Tibial artery (tissue), 4 donors: ENCODE results near the gene VWC2L.

ENCODE experiments used
- DNase-seq, 2 donors: peaks; one replicate each; pipeline ENCODE4 v3.0.0-alpha.2; 2019
- H3K27ac ChIP-seq, 2 donors: fragments of 200-600 bp; sonication (generic) in 1 of 2; 1 replicate in 1 of 2; 2 replicates in 1 of 2; pipeline ENCODE4 v1.5.1; 2018 to 2019; ENCODE audit warnings: mild to moderate bottlenecking in 1 of 2
- H3K27me3 ChIP-seq, 2 donors: fragments of 200-600 bp; sonication (generic) in 1 of 2; one replicate each; pipeline versions ENCODE4 v1.5.1 to v1.6.0; 2016 to 2019
- H3K36me3 ChIP-seq, 3 donors: fragments of 200-600 bp; sonication (generic) in 2 of 3; one replicate each; pipeline ENCODE4 v1.5.1; 2016 to 2019; ENCODE audit warnings: mild to moderate bottlenecking in 2 of 3
- H3K4me1 ChIP-seq, 4 donors: fragments of 200-600 bp; sonication (generic) in 2 of 4; 1 replicate in 3 of 4; 2 replicates in 1 of 4; pipeline ENCODE4 v1.5.1; 2016 to 2019
- H3K4me3 ChIP-seq, 2 donors: fragments of 200-600 bp; sonication (generic) in 1 of 2; 1 replicate in 1 of 2; 2 replicates in 1 of 2; pipeline ENCODE4 v1.5.1; 2018 to 2019; ENCODE audit warnings: mild to moderate bottlenecking in 2 of 2
- H3K9me3 ChIP-seq, 3 donors: fragments of 200-600 bp; sonication (generic) in 1 of 3; one replicate each; pipeline ENCODE4 v1.5.1; 2016 to 2019
- CTCF ChIP-seq, 2 experiments: fragments of 200-600 bp in 1 of 2; fragments of 450-650 bp in 1 of 2; IDR thresholded peaks; one replicate each; pipeline ENCODE4 v1.5.1; 2017 to 2019; ENCODE audit warnings: antibody characterized with exemption in 2 of 2, mild to moderate bottlenecking in 1 of 2, moderate library complexity in 1 of 2
- intact Hi-C: fragments of 100-400 bp; cut with DNase I; formaldehyde crosslinking; loops from one replicate; pipeline ENCODE4 v1.15.0; 2023; ENCODE audit warnings: low total_unique reads

VWC2L gene

GRCh38 chr2:214436470-214436869 is 25.6 kb downstream of the VWC2L start:
- Histone ChIP-seq H3K4me1 (peaks cover 0 to 4% (median 0%) of the 10 kb centered on the region in 4 donors), H3K36me3 (no peaks in the 10 kb centered on the region), H3K27me3 (no peaks in the 10 kb centered on the region), H3K4me3 (no peak overlapping the region), H3K27ac (no peak overlapping the region), H3K9me3 (no peaks in the 10 kb centered on the region)
- no peak for TF ChIP-seq CTCF (IDR thresholded peaks at IDR 0.05)
- intact Hi-C loops = no loop called here
- no peak for DNase-seq

GRCh38 chr2:214450118-214450894 is 39.5 kb downstream of the VWC2L start:
- Histone ChIP-seq H3K4me1 (no peaks in the 10 kb centered on the region), H3K27me3 (no peaks in the 10 kb centered on the region), H3K27ac (no peak overlapping the region), H3K36me3 (no peaks in the 10 kb centered on the region), H3K9me3 (no peaks in the 10 kb centered on the region), H3K4me3 (no peak overlapping the region)
- DNase-seq = no peak
- no peak for TF ChIP-seq CTCF (IDR thresholded peaks at IDR 0.05)
- intact Hi-C loops = no loop called here

- Histone ChIP-seq H3K9me3 (no peaks in the 10 kb centered on the region), H3K27ac (no peak overlapping the region), H3K27me3 (no peaks in the 10 kb centered on the region), H3K4me3 (no peak overlapping the region), H3K36me3 (no peaks in the 10 kb centered on the region), H3K4me1 (no peaks in the 10 kb centered on the region)
- DNase-seq = no peak
- TF ChIP-seq CTCF (IDR thresholded peaks at IDR 0.05) = no peak
- intact Hi-C loops = no loop called here
Measured at GRCh38 chr2:214451516-214452275, 40.8 kb downstream of the VWC2L start.

- intact Hi-C loops = no loop called here
- Histone ChIP-seq H3K27ac (peak overlapping the region; percentile 67 to 68), H3K36me3 (no peaks in the 10 kb centered on the region), H3K9me3 (no peaks in the 10 kb centered on the region), H3K27me3 (no peaks in the 10 kb centered on the region), H3K4me1 (peaks cover 0 to 15% (median 9%) of the 10 kb centered on the region in 4 donors), H3K4me3 (no peak overlapping the region)
- TF ChIP-seq CTCF (IDR thresholded peaks at IDR 0.05) = no peak
- DNase-seq = peak; percentile 49 to 77
Measured at GRCh38 chr2:214465363-214466146, 54.7 kb downstream of the VWC2L start.

GRCh38 chr2:214469728-214470127 is 58.9 kb downstream of the VWC2L start:
- peaks cover 0 to 13% (median 9%) of the 10 kb centered on the region in 4 donors for H3K4me1 ChIP-seq
- TF ChIP-seq CTCF (IDR thresholded peaks at IDR 0.05) = no peak
- DNase-seq = no peak
- intact Hi-C loops = no loop called here
- H3K36me3 ChIP-seq = no peaks in the 10 kb centered on the region
- H3K27ac ChIP-seq = no peak overlapping the region
- H3K27me3 ChIP-seq = no peaks in the 10 kb centered on the region
- no peak overlapping the region for H3K4me3 ChIP-seq
- H3K9me3 ChIP-seq = no peaks in the 10 kb centered on the region
